HepG2 (cell line): ENCODE results near the gene DGCR2. TPM values are rescaled to one million over a fixed set of nuclear protein-coding genes. Genes with fewer than 3 reads are reported as not detected.

ENCODE experiments used
- CBX5 ChIP-seq: sonication (generic); formaldehyde crosslinking; IDR thresholded peaks from 2 replicates; pipeline ENCODE4 v1.4.0; 2020; ENCODE audit warnings: missing genetic modification reagents, borderline replicate concordance
- CENPX ChIP-seq: sonication (generic); formaldehyde crosslinking; IDR thresholded peaks from 2 replicates; pipeline ENCODE4 v1.9.0; 2021; ENCODE audit warnings: mild to moderate bottlenecking, missing genetic modification reagents, moderate library complexity
- JUN ChIP-seq: sonication (generic); formaldehyde crosslinking; IDR thresholded peaks from 2 replicates; pipeline ENCODE4 v1.4.0; 2020; ENCODE audit warnings: mild to moderate bottlenecking, missing genetic modification reagents
- MAFF ChIP-seq: IDR thresholded peaks from 2 replicates; pipeline ENCODE4 v1.6.1; 2011; ENCODE audit warnings: low read depth, low read length, improper control_type of control experiment
- MEIS1 ChIP-seq: sonication (generic); formaldehyde crosslinking; IDR thresholded peaks from 2 replicates; pipeline ENCODE4 v1.9.0; 2021; ENCODE audit warnings: mild to moderate bottlenecking, missing genetic modification reagents, moderate library complexity, borderline replicate concordance
- MXD4 ChIP-seq: IDR thresholded peaks from 2 replicates; pipeline ENCODE4 v1.6.1; 2016; ENCODE audit warnings: mild to moderate bottlenecking, missing biosample characterization, missing genetic modification reagents
- RFX5 ChIP-seq: IDR thresholded peaks from 2 replicates; pipeline ENCODE4 v1.6.1; 2011; ENCODE audit warnings: low read depth, low read length, improper control_type of control experiment
- ZNF772 ChIP-seq: sonication (generic); formaldehyde crosslinking; IDR thresholded peaks from 2 replicates; pipeline ENCODE4 v1.5.0; 2020; ENCODE audit warnings: mild to moderate bottlenecking, missing genetic modification reagents
- polyA plus RNA-seq, 8 experiments: library from polyadenylated mRNA; depleted of rRNA in 3 of 8; stranded (reverse) in 7 of 8; unstranded in 1 of 8; fragments of >200 nt; fragmentation: Illumina TruSeq in 4 of 8; extraction: Trizol in 4 of 8; gene quantifications; 2 replicates each; pipeline versions ENCODE4 v1.2.1 to v1.2.3, GENCODE V29; 2011 to 2016; ENCODE audit warnings: low read depth in 4 of 8, missing spikeins in 1 of 8, mixed read lengths in 1 of 8; ENCODE audit not compliant: insufficient read depth in 1 of 8
- total RNA-seq, 5 experiments: library from RNA; depleted of rRNA; stranded (reverse); fragments of >200 nt; fragmentation: Illumina TruSeq; extraction: Trizol; gene quantifications; 2 replicates each; pipeline ENCODE4 v1.2.3, GENCODE V29; 2016; ENCODE audit warnings: low read depth in 1 of 5
- TF ChIP-seq, protein P1 (sequence below), 2 experiments: sonication (generic) in 1 of 2; formaldehyde crosslinking in 1 of 2; IDR thresholded peaks; 2 replicates each; pipeline versions ENCODE4 v1.4.0 to v1.6.1; 2016 to 2020; ENCODE audit warnings: borderline replicate concordance in 1 of 2, low read depth in 1 of 2, mild to moderate bottlenecking in 1 of 2, missing genetic modification reagents in 1 of 2
- TF ChIP-seq, protein P2 (sequence below): sonication (generic); formaldehyde crosslinking; conservative IDR thresholded peaks from 2 replicates; pipeline ENCODE4 v1.4.0; 2020; ENCODE audit warnings: missing genetic modification reagents
- TF ChIP-seq, protein P3 (sequence below): IDR thresholded peaks from 2 replicates; pipeline ENCODE4 v1.6.1; 2018; ENCODE audit warnings: missing genetic modification reagents, mild to moderate bottlenecking, missing compliant biosample characterization
- TF ChIP-seq, protein P4 (sequence below): sonication (generic); formaldehyde crosslinking; IDR thresholded peaks from 2 replicates; pipeline ENCODE4 v1.8.0; 2022; ENCODE audit warnings: missing genetic modification reagents, mild to moderate bottlenecking, borderline replicate concordance
- TF ChIP-seq, protein P5 (sequence below): sonication (generic); formaldehyde crosslinking; IDR thresholded peaks from 2 replicates; pipeline ENCODE4 v1.8.0; 2022; ENCODE audit warnings: mild to moderate bottlenecking, missing genetic modification reagents; ENCODE audit not compliant: insufficient replicate concordance
- TF ChIP-seq, protein P6 (sequence below): sonication (generic); formaldehyde crosslinking; IDR thresholded peaks from 2 replicates; pipeline ENCODE4 v1.4.0; 2020; ENCODE audit warnings: missing genetic modification reagents

Gene DGCR2
- total and polyA plus RNA-seq, 2 of the 13 experiments (the other 11 are each of a cell fraction or from before 2014, with no cell fraction given): 23.1 to 35.3 TPM

DNA sequence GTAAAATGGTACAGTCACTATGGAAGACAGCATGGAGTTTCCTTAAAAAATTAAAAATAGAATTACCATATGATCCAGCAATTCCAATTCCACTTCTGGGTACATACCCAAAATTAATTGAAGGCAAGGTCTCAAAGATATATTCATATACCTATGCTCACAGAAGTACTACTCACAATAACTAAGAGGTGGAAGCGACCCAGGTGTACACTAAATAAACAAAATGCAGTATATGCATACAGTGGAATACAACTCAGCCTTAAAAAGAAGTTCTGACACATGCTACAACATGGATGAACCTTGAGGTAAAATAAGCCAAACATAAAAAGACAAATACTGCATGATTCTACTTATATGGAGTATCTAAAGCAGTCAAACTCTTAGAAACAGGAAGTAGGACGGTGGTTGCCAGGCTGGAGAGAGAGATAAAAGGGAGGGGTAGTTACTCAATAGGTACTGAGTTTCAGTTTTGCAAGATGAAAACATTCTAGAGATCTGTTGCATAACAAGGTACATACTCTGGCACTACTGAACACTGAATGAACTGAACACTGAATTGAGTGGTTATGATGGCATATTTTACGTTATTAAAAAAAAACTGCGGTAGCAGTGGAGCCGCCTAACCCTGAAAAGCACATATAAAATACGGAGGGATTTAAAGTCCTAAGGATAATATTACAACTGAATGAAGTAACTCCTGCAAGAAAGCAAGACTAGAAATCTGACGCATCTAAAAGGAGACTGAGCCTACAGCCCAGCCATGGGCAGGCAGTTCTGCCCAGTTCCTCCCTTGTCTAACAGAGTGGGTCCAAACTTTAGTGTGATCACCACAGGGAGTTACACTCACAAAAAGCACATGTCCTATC lies 12.8 kb downstream of the DGCR2 start (continued):
- TF ChIP-seq ZNF772 (CRISPR knock-in tag) (no peak), MEIS1 (CRISPR knock-in tag) (no peak), CBX5 (no peak), MAFF (no peak), JUN (CRISPR knock-in tag) (no peak), MXD4 (CRISPR knock-in tag) (no peak), CENPX (CRISPR knock-in tag) (no peak), RFX5 (no peak)
- TF ChIP-seq, protein P1, sequence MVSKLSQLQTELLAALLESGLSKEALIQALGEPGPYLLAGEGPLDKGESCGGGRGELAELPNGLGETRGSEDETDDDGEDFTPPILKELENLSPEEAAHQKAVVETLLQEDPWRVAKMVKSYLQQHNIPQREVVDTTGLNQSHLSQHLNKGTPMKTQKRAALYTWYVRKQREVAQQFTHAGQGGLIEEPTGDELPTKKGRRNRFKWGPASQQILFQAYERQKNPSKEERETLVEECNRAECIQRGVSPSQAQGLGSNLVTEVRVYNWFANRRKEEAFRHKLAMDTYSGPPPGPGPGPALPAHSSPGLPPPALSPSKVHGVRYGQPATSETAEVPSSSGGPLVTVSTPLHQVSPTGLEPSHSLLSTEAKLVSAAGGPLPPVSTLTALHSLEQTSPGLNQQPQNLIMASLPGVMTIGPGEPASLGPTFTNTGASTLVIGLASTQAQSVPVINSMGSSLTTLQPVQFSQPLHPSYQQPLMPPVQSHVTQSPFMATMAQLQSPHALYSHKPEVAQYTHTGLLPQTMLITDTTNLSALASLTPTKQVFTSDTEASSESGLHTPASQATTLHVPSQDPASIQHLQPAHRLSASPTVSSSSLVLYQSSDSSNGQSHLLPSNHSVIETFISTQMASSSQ (IDR thresholded peaks at IDR 0.05; ENCODE audit: low read depth): no peak
- TF ChIP-seq, protein P1 (CRISPR knock-in tag; IDR thresholded peaks at IDR 0.05; ENCODE audit: borderline replicate concordance): no peak
- TF ChIP-seq, protein P2, sequence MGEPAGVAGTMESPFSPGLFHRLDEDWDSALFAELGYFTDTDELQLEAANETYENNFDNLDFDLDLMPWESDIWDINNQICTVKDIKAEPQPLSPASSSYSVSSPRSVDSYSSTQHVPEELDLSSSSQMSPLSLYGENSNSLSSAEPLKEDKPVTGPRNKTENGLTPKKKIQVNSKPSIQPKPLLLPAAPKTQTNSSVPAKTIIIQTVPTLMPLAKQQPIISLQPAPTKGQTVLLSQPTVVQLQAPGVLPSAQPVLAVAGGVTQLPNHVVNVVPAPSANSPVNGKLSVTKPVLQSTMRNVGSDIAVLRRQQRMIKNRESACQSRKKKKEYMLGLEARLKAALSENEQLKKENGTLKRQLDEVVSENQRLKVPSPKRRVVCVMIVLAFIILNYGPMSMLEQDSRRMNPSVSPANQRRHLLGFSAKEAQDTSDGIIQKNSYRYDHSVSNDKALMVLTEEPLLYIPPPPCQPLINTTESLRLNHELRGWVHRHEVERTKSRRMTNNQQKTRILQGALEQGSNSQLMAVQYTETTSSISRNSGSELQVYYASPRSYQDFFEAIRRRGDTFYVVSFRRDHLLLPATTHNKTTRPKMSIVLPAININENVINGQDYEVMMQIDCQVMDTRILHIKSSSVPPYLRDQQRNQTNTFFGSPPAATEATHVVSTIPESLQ (CRISPR knock-in tag): no peak
- TF ChIP-seq, protein P3, sequence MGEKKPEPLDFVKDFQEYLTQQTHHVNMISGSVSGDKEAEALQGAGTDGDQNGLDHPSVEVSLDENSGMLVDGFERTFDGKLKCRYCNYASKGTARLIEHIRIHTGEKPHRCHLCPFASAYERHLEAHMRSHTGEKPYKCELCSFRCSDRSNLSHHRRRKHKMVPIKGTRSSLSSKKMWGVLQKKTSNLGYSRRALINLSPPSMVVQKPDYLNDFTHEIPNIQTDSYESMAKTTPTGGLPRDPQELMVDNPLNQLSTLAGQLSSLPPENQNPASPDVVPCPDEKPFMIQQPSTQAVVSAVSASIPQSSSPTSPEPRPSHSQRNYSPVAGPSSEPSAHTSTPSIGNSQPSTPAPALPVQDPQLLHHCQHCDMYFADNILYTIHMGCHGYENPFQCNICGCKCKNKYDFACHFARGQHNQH: no peak
- TF ChIP-seq, protein P4, sequence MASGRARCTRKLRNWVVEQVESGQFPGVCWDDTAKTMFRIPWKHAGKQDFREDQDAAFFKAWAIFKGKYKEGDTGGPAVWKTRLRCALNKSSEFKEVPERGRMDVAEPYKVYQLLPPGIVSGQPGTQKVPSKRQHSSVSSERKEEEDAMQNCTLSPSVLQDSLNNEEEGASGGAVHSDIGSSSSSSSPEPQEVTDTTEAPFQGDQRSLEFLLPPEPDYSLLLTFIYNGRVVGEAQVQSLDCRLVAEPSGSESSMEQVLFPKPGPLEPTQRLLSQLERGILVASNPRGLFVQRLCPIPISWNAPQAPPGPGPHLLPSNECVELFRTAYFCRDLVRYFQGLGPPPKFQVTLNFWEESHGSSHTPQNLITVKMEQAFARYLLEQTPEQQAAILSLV (CRISPR knock-in tag): no peak
- TF ChIP-seq, protein P5, sequence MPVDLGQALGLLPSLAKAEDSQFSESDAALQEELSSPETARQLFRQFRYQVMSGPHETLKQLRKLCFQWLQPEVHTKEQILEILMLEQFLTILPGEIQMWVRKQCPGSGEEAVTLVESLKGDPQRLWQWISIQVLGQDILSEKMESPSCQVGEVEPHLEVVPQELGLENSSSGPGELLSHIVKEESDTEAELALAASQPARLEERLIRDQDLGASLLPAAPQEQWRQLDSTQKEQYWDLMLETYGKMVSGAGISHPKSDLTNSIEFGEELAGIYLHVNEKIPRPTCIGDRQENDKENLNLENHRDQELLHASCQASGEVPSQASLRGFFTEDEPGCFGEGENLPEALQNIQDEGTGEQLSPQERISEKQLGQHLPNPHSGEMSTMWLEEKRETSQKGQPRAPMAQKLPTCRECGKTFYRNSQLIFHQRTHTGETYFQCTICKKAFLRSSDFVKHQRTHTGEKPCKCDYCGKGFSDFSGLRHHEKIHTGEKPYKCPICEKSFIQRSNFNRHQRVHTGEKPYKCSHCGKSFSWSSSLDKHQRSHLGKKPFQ (CRISPR knock-in tag): no peak
- TF ChIP-seq, protein P6, sequence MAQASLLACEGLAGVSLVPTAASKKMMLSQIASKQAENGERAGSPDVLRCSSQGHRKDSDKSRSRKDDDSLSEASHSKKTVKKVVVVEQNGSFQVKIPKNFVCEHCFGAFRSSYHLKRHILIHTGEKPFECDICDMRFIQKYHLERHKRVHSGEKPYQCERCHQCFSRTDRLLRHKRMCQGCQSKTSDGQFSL (CRISPR knock-in tag): no peak
